Central memory CD4-positive, alpha-beta T cell (primary cell): ENCODE measurements around the gene METAP1D.

Experiments used
- DNase-seq: peaks from one replicate; pipeline ENCODE4 v3.0.0; 2022

METAP1D gene

GRCh38 chr2:171999161-171999560 is 592 bp upstream of the METAP1D start:
- DNase-seq = no peak

- no peak for DNase-seq
Observed at GRCh38 chr2:172000696-172001361, 1.1 kb downstream of the METAP1D start.

GRCh38 chr2:172007372-172007771 is 7.6 kb downstream of the METAP1D start:
- no peak for DNase-seq

GRCh38 chr2:172009823-172010222 is 10.1 kb downstream of the METAP1D start:
- no peak for DNase-seq

DNA sequence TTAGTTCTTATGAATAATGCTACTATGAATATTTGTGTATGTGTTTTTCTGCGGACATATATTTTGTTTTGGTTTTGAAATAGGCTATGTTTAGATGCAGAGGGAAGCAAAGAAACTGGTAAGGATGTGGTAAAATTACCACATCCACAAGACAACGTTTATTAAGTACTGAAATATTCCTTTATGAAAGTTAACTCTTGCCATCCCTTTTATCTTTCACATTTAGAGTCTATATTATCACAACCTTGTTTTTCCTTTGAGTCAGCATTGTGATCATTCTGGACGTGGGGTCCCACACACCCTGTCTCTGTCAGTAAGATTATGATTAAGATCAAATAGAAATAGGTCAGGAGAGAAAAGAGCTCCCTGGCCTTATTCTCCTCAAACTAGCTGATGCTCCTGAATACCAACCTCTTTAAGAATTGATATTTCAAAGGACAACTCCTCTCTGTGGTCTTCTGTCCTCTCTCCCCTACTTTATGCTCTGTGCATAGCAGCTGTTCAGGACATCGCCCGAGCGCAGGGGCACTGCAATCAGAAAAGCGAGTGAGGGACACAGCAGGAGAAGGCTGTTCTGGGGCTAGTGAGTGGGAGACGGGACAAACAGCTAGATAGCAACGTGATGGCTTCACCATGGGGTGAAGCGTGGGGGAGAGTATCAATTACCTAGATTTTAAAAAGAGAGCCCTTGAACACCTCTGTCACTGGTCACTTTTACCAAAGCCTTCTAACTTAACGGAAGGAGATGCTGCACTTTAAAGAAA is 12.2 kb downstream of the METAP1D start:
- peak; percentile 15 for DNase-seq

DNA sequence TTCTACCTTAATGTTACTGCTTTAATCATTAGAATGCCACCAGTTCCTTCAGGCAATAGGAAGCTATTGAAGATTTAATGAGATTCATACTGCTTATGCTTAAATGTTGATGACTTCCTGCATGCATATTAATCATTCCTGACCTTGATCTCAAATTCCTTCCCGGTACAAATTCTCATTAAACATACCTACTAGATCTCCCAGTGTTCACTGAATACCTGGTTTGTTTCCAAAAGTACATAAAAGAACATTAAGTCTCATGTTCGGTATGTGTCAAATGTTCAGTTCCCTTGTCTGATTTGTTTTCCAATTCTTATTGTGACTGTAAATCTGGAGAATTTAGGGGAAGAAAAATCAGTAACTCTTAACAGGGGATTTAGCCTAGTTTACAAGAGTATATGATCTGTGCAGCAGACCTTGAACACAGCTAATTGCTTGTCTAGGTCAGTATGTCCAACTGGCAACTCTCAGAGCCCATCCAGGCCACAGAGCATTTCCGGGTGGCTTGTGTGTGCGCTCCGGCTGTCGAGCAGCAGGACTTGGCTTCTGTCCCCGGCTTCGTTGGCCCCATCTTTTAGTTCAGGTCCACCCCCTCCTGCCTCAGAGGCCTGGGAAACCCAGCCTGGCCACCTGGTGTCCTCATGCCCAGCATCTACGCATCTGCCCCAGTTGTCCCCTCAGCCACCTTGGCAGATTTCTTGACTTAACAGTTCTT is 13.1 kb downstream of the METAP1D start:
- no peak for DNase-seq

DNA sequence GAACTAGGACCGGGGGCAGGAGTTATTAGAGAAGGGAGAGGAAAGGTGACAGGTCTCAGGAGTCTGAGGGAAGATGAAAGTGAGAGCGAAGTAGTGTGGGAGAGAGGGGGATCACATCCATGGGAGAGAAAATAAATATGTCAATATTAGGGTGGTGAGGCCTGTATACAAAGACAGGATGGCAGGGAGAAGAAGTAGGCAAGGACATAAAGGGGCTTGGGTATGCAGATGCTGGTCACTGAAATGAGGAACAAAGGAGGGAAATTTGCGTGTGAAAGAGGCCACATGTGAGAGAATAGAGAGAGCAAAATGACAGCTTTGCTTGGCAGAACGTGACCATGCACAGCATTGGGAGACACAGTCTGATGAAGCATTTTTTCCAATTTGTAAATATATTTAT is 13.6 kb downstream of the METAP1D start:
- DNase-seq = no peak

- DNase-seq = no peak
Observed at GRCh38 chr2:172021074-172021931, 21.6 kb downstream of the METAP1D start.

GRCh38 chr2:172021955-172022354 is 22.2 kb downstream of the METAP1D start:
- no peak for DNase-seq

GRCh38 chr2:172031536-172031935 is 31.8 kb downstream of the METAP1D start:
- DNase-seq = no peak

DNA sequence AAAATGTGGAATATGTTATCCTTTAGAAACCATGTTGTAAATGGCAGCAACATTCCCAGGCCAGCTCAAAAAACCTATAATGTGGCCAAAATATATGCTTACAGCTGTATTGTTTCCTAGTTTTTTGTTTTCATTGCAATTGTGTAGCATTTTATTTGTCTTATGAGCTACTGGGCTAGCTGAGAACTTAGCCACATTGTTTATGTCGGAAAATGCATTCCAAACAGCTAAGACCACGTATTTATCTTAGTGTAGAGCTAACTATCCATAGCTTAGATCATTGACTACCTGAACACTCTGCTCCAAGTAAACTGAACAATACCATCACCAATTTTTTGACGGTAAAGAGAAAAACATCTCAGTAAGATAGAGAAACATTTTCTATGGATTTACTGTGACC is 38.4 kb downstream of the METAP1D start:
- DNase-seq = no peak

GRCh38 chr2:172038604-172039003 is 38.9 kb downstream of the METAP1D start:
- DNase-seq = no peak

DNA sequence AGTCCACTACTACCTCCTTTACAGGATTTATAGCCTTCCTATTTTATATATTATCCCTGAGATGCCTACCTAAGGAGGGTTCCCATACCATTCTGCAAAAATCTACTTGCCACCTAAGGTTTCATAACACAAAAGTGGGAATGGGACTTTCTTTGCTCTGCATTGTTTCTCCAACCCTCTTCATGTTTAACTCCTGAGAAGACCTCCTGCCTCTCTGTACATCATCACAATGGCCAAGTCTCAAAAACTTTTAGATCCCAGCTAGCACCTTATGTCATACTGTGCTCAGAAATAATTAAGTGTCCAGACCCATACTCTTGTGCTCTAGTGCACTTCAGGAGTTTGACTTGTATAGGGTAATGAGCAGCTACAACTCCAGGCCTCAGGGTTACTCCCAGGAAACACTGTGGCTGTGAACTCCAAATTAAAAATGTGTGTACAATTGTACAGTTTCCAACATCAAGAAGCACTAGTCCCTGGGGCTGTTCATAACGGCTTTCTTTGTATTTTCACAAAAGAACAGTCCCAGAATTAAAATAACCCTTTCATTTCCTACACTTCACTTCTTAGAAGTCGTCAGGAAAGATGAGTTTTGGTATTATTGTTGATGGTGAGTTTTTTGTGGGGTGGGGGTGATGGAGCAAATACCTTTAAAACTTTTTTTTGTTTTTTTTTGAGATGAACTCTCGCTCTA is 39.4 kb downstream of the METAP1D start:
- DNase-seq = no peak

DNA sequence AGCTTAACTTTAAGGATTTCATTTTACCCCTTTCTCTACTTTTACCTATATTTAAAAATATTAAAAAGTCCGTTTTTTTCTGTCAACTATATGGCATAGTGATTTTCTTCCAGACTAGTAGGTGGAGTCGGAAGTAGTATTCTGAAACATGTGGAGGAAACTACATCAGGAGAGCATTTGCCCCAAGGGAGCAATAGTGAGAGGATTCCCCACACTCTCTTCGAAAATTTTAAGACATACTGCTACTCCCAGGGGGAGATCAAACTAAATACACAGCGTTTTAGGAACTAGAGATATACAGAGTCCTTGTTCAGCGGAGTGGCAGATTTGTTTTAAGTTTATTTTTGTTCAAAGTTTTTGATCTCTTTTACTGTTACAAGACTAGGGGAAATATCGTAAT is 40.6 kb downstream of the METAP1D start:
- DNase-seq = no peak

GRCh38 chr2:172046080-172046678 is 46.4 kb downstream of the METAP1D start:
- DNase-seq = no peak

DNA sequence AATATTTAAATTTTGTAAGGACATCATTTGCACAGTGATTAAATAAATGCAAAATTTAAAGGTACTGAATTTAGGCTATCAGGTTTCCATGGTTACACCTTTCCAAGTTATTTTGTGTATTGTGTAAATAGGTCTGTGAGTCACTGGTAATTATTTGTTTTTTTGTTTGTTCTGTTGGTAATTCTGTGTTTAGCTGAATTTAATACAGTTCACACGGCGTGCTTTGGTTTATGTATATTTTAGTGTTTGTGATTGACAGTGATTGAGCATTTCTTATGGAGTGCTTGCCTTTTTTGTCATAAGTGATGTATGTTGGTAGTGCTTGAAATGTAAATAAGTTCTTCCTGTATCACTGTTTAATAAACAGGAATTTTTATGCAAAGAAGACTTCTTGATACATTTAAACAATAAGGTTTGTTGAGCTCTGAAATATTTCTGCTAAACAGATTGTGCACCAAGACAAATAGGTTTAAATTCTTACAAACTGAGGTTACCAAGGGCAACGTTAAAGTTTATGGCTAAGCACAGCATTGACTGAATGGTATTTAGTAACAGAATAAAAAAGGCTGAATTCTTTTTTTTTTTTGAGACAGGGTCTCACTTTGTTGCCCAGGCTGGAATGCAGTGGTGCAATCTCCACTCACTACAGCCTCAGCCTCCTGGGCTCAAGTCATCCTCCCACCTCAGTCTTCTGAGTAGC is 47.3 kb downstream of the METAP1D start:
- no peak for DNase-seq

DNA sequence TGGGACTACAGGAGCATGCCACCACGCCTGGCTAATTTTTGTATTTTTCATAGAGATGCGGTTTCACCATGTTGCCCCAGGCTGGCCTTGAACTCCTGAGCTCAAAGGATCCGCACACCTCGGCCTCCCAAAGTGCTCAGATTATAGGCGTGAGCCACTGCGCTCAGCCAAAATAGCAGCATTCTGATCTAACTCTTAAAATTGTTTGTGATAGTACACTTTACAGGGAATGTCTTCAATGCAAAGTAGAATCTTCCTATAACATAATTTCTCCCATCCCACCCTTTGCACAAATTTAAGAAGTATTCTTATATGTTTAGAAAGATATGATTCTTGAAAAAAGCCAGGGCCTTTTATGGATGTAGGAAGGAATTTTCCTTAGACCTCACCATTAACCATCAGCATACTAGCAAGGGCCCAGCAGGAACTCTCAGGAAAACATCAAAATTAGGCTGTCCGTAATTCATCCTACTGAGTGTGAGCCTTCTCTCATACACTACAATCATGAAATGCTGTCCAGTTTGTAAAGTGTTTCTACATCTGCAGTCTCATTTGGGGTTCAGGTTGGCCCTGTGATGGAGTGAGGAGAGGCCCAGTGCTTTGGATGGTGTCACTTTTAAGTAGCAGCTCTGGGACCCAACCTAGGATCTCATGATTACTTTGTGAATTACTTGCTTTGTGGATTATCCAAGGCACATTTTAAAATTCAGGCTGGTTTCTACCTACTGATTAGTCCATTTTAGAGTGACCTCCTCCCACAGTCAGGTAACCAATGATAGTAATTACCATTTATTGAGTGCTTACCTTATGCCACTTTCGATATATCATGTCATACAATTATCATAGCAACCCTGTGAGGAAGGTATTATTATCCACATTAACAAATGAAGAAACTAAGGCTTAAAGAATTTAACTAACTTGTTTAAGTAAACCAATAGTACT is 48.1 kb downstream of the METAP1D start:
- no peak for DNase-seq

GRCh38 chr2:172048508-172049503 is 49.1 kb downstream of the METAP1D start:
- DNase-seq = no peak
